KOPT-K1 (cell line): ENCODE measurements around the gene THAP11.
A peak's percentile ranks its signal among the peaks of the same experiment; 100 is the strongest.
"Not testable (repeated sequence)": the region's sequence is repeated elsewhere in the genome, so short reads cannot be mapped to it uniquely, and the experiment has no call there.

Source experiments
- H3K27ac ChIP-seq: fragments of 200-600 bp; sonication (generic); 2 replicates; pipeline ENCODE4 v1.5.1; 2016; ENCODE audit warnings: antibody characterized with exemption, mild to moderate bottlenecking, low read depth, low read length; ENCODE audit not compliant: poor library complexity, severe bottlenecking
- H3K36me3 ChIP-seq: fragments of 200-600 bp; sonication (generic); 2 replicates; pipeline ENCODE4 v1.5.1; 2017; ENCODE audit warnings: antibody characterized with exemption, mild to moderate bottlenecking, low read length, moderate library complexity; ENCODE audit not compliant: insufficient read depth
- H3K9me3 ChIP-seq: fragments of 200-600 bp; sonication (generic); 2 replicates; pipeline ENCODE4 v1.5.1; 2017; ENCODE audit warnings: antibody characterized with exemption, low read length, mild to moderate bottlenecking; ENCODE audit not compliant: insufficient read depth, poor library complexity, severe bottlenecking

Gene THAP11

DNA sequence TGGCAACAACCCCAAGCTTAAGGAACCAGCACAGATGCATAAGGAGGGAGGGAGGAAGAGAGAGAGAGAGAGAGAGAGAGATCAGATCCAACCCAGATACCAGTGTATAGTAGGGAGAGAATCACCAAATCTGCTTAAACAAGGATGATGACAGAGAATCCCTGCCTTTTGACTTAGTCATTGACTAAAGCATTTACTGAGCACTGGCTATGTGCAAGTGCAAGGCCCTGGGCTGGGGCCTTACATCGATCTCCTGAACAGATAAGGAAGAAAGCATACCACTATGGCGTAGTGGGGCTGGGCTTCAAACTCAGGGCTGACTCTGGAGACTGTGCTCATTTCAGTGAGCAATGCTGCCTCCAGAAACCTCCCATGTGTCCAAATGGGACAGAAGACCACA lies 19.6 kb upstream of the THAP11 start:
- Histone ChIP-seq H3K9me3 (no peaks in the 10 kb centered on the region), H3K36me3 (peaks cover 11% of the 10 kb centered on the region; the same call in 1 of the 2 replicates), H3K27ac (no peak overlapping the region)

DNA sequence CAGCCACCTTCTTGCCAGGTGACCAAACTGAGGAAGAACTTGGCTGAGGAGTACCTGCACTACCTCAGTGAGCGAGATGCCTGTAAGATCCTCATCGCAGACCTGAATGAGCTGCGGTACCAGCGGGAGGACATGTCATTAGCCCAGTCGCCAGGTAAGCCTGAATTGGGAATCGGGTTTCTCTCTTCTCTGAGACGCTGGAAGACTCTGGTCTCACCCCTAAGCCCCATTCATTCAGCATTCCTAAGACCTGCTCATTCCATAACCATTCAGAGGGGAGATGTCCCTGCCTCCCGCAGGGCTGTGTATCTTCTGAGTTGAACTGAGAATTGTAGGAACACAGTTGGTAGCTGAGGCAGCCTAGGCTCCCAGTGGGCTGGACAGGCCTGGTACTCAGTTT lies 17.0 kb upstream of the THAP11 start:
- Histone ChIP-seq H3K27ac (no peak overlapping the region), H3K9me3 (no peaks in the 10 kb centered on the region), H3K36me3 (peaks cover 37% of the 10 kb centered on the region; the same call in 1 of the 2 replicates)

DNA sequence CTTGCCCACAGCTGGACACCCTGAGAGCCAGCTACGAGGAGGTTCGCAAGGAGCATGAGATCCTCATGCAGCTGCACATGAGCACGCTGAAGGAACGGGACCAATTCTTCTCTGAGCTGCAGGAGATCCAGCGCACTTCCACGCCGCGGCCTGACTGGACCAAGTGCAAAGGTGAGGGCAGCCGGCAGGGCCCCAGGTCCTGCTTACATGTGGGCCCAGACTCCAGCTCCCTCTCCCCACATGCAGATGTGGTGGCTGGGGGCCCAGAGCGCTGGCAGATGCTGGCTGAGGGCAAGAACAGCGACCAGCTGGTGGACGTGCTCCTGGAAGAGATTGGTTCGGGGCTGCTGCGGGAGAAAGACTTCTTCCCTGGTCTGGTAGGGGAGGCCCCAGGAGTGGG lies 16.2 kb upstream of the THAP11 start:
- no peaks in the 10 kb centered on the region for H3K9me3 ChIP-seq
- H3K27ac ChIP-seq, result no peak overlapping the region
- peaks cover 45% of the 10 kb centered on the region for H3K36me3 ChIP-seq

DNA sequence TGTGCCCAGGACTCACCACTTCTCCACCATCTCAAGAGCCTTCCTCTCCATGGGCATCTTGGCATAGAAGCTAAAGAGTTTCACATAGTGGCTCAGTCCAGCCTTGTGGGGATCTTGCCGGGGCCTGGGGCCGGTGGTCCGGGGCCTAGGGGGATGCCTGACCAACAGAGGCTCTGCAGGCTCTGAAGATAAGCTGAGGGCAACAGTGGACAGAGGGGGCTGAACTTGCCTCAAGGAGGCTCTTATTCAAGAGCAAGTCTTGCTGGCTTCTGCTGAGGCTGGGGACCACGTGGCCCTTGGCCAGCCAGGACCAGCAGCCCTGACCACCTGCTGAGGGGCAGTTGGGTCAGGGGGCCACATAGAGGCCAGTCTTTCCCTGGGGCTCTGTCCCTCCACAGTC lies 13.5 kb upstream of the THAP11 start:
- no peaks in the 10 kb centered on the region for H3K9me3 ChIP-seq
- H3K27ac ChIP-seq, result no peak overlapping the region
- peaks cover 59% of the 10 kb centered on the region for H3K36me3 ChIP-seq

DNA sequence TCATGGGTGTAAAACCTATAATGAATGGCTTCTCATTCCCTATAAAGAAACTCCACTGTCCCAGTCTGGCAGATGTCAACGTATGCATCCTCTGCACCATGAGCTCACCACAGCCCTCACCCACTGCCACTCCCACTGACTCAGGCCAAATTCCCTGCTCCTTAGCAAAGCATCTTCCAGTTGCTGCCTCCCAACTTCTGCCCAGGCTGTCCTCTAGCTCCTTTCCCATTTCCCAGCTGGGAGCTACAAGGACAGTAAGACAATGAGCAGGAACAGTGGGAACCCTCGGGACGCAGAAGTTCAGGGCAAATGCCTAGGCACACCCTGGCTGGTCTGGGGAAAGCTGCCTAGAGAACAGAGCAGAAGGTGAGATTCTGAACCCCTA lies 9.1 kb upstream of the THAP11 start:
- peaks cover 44% of the 10 kb centered on the region for H3K36me3 ChIP-seq
- H3K27ac ChIP-seq, result peak overlapping the region; percentile 63
- H3K9me3 ChIP-seq, result no peaks in the 10 kb centered on the region

DNA sequence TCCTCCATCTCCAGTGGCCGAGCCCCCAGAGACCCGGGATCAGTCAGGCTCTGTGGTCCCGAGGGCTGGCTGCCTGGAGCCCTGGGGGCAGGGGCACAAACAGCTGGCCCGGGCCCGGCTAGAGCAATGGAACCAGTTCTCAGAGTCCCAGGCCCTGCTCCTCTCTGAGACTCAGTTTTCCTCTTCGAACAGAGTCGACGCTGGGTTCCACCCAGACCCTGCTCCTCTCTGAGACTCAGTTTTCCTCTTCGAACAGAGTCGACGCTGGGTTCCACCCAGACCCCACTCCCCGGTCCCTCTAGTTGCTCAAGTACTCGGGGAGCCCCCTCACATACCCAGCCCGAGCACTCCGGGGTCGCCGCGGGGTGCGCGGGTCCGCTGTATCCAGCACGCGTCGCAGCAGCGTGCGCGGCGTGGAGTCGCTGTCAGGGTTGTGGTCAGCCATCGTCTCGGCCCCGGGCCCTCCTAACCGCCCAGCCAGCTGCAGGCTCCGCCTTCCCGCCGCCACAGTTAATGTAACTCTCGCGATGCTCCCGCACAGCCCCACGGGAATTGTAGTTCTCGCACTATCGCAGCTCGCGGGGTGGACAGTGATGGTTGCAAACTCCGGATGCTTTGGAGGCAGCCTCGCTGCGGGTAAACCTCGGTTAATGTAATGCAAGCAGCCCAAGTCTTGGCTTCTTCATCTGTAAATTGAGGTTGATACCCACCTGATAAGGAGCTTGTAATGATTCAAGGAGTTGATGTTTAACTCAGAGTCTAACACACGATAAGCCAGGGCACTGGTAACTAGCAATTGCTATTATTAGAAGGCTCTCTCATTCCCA lies 8.5 kb upstream of the THAP11 start:
- H3K9me3 ChIP-seq, result no peaks in the 10 kb centered on the region
- peaks cover 38% of the 10 kb centered on the region for H3K36me3 ChIP-seq
- H3K27ac ChIP-seq, result peak overlapping the region; percentile 63

DNA sequence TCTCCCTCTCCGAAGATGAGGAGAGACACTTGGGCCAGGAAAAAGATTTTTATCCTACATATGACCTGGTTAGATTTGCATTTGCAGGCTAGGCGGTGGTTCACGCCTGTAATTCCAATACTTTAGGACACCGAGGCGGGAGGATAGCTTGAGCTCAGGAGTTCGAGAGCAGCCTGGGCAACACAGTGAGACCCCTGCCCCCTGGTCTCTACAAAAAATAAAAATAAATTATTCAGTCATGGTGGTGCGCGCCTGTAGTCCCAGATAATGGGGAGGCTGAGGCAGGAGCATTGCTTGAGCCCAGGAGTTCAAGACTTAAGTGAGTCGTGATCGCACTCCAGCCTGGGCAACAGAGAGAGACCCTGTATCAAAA lies 7.9 kb upstream of the THAP11 start:
- H3K27ac ChIP-seq, result peak overlapping the region; percentile 63
- no peaks in the 10 kb centered on the region for H3K9me3 ChIP-seq
- H3K36me3 ChIP-seq, result peaks cover 32% of the 10 kb centered on the region

DNA sequence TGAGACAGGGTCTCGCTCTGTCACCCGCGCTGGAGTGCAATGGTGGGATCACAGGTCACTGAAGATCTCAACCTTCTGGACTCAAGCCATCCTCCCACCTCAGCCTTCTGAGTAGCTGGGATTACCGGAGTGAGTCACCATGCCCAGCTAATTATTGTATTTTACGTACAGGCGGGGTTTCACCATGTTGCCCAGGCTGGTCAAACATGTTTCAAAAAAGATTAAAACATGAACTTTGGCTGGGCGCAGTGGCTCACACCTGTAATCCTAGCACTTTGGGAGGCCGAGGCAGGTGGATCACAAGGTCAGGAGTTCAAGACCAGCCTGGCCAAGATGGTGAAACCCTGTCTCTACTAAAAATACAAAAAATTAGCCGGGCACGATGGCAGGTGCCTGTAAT lies 4.9 kb upstream of the THAP11 start:
- not testable (repeated sequence) for H3K36me3 ChIP-seq, H3K27ac ChIP-seq, H3K9me3 ChIP-seq

DNA sequence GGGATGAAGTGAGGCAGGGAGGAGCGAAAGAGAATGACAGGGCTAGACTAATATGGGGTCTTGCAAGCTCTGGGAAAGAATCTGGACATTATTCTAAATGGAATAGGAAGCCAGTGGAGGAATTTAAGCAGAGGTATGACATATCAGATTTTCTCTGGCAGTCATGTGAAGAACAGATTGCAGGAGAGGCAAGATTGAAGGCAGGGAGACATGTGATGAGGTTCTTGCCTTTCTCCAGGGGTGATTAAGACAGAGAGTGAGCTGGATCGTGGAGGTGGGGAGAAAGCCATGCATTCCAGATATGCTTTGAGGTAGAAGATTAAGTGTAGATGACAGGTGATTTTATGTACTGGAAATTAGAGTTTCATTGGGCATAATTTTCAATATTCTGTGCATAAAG lies 4.3 kb upstream of the THAP11 start:
- Histone ChIP-seq H3K36me3 (no peaks in the 10 kb centered on the region), H3K27ac (no peak overlapping the region)

DNA sequence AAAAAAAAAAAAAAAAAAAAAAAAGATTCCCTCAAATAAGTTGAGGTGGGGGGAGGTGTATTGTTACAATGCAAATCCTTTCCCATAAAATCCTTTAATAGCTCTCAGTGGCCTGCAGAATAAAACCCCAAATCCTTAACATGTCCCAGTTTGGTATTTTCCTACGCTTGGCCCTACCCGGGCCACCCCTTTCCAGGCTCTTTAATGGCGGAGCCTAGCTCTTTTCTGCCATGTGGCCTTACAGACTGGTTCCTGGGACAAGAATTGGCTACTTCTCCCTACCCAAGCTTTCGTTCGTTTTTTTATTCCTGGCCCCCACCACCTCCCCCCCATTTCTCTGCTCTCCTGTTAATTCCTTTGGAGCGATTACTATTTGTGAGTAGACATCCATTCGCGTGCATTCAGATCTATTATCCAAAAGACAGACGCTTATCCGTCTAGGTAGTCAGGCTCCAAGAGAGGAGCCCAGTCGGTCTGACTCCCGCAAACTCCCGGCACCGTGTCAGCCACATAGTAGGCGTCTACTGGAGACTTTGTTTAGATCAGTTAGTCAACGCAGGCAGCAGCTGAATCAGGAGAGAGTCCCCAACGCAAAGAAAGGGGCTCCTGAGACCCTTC lies 813 bp upstream of the THAP11 start:
- H3K27ac ChIP-seq, result peak overlapping the region; percentile 98
- peaks cover 11% of the 10 kb centered on the region for H3K36me3 ChIP-seq
- H3K9me3 ChIP-seq, result no peaks in the 10 kb centered on the region

More for the DNA sequence above, 4.3 kb upstream of the THAP11 start:
- no peaks in the 10 kb centered on the region for H3K9me3 ChIP-seq

DNA sequence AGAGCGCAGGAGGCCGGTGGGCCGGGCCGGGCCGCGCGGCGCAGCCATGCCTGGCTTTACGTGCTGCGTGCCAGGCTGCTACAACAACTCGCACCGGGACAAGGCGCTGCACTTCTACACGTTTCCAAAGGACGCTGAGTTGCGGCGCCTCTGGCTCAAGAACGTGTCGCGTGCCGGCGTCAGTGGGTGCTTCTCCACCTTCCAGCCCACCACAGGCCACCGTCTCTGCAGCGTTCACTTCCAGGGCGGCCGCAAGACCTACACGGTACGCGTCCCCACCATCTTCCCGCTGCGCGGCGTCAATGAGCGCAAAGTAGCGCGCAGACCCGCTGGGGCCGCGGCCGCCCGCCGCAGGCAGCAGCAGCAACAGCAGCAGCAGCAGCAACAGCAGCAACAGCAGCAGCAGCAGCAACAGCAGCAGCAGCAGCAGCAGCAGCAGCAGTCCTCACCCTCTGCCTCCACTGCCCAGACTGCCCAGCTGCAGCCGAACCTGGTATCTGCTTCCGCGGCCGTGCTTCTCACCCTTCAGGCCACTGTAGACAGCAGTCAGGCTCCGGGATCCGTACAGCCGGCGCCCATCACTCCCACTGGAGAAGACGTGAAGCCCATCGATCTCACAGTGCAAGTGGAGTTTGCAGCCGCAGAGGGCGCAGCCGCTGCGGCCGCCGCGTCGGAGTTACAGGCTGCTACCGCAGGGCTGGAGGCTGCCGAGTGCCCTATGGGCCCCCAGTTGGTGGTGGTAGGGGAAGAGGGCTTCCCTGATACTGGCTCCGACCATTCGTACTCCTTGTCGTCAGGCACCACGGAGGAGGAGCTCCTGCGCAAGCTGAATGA lies 606 bp downstream of the THAP11 start:
- Histone ChIP-seq H3K27ac (peak overlapping the region; percentile 98), H3K9me3 (no peaks in the 10 kb centered on the region), H3K36me3 (peaks cover 11% of the 10 kb centered on the region)

DNA sequence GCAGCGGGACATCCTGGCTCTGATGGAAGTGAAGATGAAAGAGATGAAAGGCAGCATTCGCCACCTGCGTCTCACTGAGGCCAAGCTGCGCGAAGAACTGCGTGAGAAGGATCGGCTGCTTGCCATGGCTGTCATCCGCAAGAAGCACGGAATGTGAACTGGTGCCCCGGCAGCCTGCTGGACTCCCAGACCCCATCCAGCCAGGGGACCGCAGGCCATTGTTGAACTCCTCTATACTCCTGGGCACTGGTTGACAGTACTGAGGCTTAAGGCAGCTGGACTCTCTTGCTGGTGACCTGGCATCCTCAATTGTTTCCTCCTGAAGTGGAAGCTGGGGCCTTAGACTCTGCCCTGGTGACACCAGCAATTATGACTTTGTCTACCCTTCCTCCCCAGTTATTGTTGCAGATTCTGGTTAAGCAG lies 1.2 kb downstream of the THAP11 start:
- Histone ChIP-seq H3K27ac (peak overlapping the region; percentile 98), H3K9me3 (no peaks in the 10 kb centered on the region), H3K36me3 (peaks cover 11% of the 10 kb centered on the region)

DNA sequence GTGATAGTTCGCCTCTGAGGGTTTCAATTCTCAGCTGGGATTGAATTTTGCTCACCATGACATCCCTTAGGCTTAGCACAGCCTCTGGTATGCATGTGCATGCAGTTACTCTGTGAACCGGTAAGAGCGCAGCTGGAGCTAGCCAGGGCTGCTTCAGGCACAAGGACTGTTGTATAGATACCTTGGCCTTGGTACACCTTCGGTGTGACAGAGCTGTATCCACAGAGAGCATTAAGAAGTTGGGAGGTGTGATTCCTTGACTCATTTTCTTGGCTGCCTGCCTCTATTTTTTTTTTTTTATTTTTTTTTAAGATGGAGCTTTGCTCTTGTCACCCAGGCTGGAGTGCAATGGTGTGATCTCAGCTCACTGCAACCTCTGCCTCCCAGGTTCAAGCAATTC lies 2.4 kb downstream of the THAP11 start:
- H3K27ac ChIP-seq, result no peak overlapping the region
- H3K36me3 ChIP-seq, result peaks cover 18% of the 10 kb centered on the region
- no peaks in the 10 kb centered on the region for H3K9me3 ChIP-seq

DNA sequence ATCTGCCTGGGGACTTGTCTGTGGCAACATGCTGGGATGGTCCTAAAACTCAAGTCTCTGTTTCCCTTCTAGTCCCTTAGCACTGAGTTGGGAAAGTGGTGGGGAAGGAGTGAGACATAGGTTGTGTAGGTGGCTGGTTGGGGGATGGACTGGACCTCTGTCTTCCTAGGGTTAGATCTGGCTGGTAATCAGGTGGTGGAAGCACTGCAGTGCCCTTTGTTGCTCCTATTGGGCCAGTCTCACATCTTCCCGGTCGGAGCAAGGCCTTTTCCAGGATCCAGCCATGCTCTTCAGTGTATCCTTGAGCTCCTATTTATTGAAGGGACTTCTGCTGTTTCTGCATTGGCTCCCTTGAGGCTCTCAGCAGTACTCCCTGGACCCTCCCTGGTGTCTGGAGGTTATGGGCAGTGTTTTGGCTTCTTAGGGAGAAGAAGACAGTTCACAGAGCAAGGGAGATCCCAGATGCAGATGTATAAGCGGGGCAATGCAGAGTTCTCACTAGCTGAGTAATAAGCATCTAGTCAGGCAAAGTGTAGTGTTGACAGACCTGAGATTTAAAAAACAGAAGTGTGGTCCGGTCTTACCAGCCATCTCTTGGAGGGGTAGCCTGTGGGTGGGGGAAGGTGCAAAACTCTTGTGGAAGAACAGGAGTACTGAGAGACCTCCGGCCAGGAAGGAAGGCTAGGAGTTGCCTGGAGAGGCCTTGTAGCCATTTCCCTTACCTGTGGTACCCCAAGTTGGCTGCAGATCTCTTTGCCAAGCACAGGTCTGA lies 3.4 kb downstream of the THAP11 start:
- Histone ChIP-seq H3K36me3 (peaks cover 25% of the 10 kb centered on the region), H3K9me3 (no peaks in the 10 kb centered on the region), H3K27ac (peak overlapping the region; percentile 93)

DNA sequence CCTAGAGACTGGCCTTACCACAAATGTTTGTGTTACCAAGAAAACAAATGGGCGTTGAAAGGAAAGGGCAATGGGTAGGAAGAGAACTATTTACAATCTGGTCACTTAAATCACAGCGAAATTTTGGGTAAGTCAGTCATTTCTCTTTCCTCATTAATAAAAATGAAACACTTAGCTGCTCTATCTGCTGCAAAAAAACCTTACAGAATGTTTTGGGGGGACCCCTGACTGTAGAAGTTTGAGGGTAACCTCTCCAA lies 3.9 kb downstream of the THAP11 start:
- H3K36me3 ChIP-seq, result peaks cover 29% of the 10 kb centered on the region

More for the DNA sequence above, 3.9 kb downstream of the THAP11 start:
- peak overlapping the region; percentile 93 for H3K27ac ChIP-seq
- no peaks in the 10 kb centered on the region for H3K9me3 ChIP-seq
